ENCODE results near the gene FOS.
A peak's percentile ranks its signal among the peaks of the same experiment; 100 is the strongest.
"Not testable (repeated sequence)": the region's sequence is repeated elsewhere in the genome, so short reads cannot be mapped to it uniquely, and the experiment has no call there.

The FOS gene

GRCh38 chr14:75294649-75295033 is 16.0 kb downstream of the FOS start:
- DNase-seq (ENCODE audit: low read depth) = no peak

- no peak for DNase-seq (ENCODE audit: low read depth)
These were observed 16.4 kb downstream of the FOS start for GRCh38 chr14:75295061-75295461.

- peak; percentile 67 for DNase-seq (ENCODE audit: low read depth)
These were observed 17.1 kb downstream of the FOS start for GRCh38 chr14:75295491-75296345.

- no peak for DNase-seq (ENCODE audit: low read depth)
These were observed 18.9 kb downstream of the FOS start for GRCh38 chr14:75297411-75298040.

GRCh38 chr14:75298187-75298965 is 19.7 kb downstream of the FOS start:
- no peak for DNase-seq (ENCODE audit: low read depth)

GRCh38 chr14:75299059-75299458 is 20.4 kb downstream of the FOS start:
- no peak for DNase-seq (ENCODE audit: low read depth)

- DNase-seq (ENCODE audit: low read depth) = no peak
These were observed 20.9 kb downstream of the FOS start for GRCh38 chr14:75299576-75299975.

- DNase-seq (ENCODE audit: low read depth) = no peak
These were observed 23.2 kb downstream of the FOS start for GRCh38 chr14:75301666-75302325.

- no peak for DNase-seq (ENCODE audit: low read depth)
These were observed 24.8 kb downstream of the FOS start for GRCh38 chr14:75303381-75303789.

GRCh38 chr14:75306410-75306809 is 27.8 kb downstream of the FOS start:
- not testable (repeated sequence) for DNase-seq (ENCODE audit: low read depth)

GRCh38 chr14:75306927-75307699 is 28.5 kb downstream of the FOS start:
- no peak for DNase-seq (ENCODE audit: low read depth)

GRCh38 chr14:75307700-75308379 is 29.2 kb downstream of the FOS start:
- DNase-seq (ENCODE audit: low read depth) = peak; percentile 63

GRCh38 chr14:75308991-75309390 is 30.4 kb downstream of the FOS start:
- DNase-seq (ENCODE audit: low read depth) = not testable (repeated sequence)

- DNase-seq (ENCODE audit: low read depth) = not testable (repeated sequence)
These were observed 30.9 kb downstream of the FOS start for GRCh38 chr14:75309561-75309960.

- no peak for DNase-seq (ENCODE audit: low read depth)
These were observed 31.9 kb downstream of the FOS start for GRCh38 chr14:75310295-75311111.

- DNase-seq (ENCODE audit: low read depth) = no peak
These were observed 32.7 kb downstream of the FOS start for GRCh38 chr14:75311356-75311755.

- DNase-seq (ENCODE audit: low read depth) = no peak
These were observed 33.7 kb downstream of the FOS start for GRCh38 chr14:75312341-75312740.

GRCh38 chr14:75313294-75313693 is 34.7 kb downstream of the FOS start:
- no peak for DNase-seq (ENCODE audit: low read depth)

GRCh38 chr14:75315144-75315543 is 36.5 kb downstream of the FOS start:
- no peak for DNase-seq (ENCODE audit: low read depth)

GRCh38 chr14:75317148-75317547 is 38.5 kb downstream of the FOS start:
- DNase-seq (ENCODE audit: low read depth) = no peak

All from activated T-cell treated with anti-CD3 and anti-CD28 coated beads for 24 hours (primary cell).